Tibial nerve (tissue), 4 donors: ENCODE data around the gene MMP8.

Experiments used
- EP300 ChIP-seq, 2 donors: sonication (generic); formaldehyde crosslinking; IDR thresholded peaks; one replicate each; pipeline ENCODE4 v1.6.1; 2017; ENCODE audit warnings: antibody characterized with exemption in 2 of 2, mild to moderate bottlenecking in 1 of 2
- TF ChIP-seq, protein P1 (sequence below), 5 experiments: fragments of 200-600 bp in 3 of 5; fragments of 450-650 bp in 2 of 5; sonication (generic) in 3 of 5; IDR thresholded peaks; one replicate each; pipeline ENCODE4 v1.5.1; 2016 to 2019; ENCODE audit warnings: antibody characterized with exemption in 5 of 5, mild to moderate bottlenecking in 3 of 5, moderate library complexity in 2 of 5

DNA sequence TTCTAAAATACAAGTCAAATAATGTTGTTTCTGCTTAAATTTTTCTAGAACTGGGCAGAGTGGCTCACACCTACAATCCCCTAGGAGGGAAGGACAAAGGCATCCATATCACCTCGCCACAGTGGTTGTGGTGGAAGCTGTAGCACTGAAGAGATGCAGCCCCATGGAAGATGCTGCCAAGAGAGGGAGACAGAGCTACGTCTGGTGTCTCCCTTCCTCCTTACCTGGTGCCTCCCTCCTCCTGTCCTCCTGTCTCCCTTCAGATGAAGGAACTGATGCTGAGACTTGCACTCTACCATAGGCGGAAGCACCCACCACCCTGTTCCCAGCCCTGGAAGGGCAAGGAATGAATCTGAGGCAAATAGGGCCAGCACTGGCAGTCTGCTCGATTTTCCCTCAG, 41.5 kb downstream of the MMP8 start:
- TF ChIP-seq, protein P1, sequence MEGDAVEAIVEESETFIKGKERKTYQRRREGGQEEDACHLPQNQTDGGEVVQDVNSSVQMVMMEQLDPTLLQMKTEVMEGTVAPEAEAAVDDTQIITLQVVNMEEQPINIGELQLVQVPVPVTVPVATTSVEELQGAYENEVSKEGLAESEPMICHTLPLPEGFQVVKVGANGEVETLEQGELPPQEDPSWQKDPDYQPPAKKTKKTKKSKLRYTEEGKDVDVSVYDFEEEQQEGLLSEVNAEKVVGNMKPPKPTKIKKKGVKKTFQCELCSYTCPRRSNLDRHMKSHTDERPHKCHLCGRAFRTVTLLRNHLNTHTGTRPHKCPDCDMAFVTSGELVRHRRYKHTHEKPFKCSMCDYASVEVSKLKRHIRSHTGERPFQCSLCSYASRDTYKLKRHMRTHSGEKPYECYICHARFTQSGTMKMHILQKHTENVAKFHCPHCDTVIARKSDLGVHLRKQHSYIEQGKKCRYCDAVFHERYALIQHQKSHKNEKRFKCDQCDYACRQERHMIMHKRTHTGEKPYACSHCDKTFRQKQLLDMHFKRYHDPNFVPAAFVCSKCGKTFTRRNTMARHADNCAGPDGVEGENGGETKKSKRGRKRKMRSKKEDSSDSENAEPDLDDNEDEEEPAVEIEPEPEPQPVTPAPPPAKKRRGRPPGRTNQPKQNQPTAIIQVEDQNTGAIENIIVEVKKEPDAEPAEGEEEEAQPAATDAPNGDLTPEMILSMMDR (IDR thresholded peaks at IDR 0.05) = no peak
- TF ChIP-seq EP300 (IDR thresholded peaks at IDR 0.05) = no peak
